Measurements from ENCODE around the gene DPM3. TPM values are rescaled to one million over a fixed set of nuclear protein-coding genes. Genes with fewer than 3 reads are reported as not detected.

Gene DPM3
- total and polyA plus RNA-seq, 2 of the 13 experiments (the other 11 are each of a cell fraction or from before 2014, with no cell fraction given): 23.2 to 53.4 TPM

DNA sequence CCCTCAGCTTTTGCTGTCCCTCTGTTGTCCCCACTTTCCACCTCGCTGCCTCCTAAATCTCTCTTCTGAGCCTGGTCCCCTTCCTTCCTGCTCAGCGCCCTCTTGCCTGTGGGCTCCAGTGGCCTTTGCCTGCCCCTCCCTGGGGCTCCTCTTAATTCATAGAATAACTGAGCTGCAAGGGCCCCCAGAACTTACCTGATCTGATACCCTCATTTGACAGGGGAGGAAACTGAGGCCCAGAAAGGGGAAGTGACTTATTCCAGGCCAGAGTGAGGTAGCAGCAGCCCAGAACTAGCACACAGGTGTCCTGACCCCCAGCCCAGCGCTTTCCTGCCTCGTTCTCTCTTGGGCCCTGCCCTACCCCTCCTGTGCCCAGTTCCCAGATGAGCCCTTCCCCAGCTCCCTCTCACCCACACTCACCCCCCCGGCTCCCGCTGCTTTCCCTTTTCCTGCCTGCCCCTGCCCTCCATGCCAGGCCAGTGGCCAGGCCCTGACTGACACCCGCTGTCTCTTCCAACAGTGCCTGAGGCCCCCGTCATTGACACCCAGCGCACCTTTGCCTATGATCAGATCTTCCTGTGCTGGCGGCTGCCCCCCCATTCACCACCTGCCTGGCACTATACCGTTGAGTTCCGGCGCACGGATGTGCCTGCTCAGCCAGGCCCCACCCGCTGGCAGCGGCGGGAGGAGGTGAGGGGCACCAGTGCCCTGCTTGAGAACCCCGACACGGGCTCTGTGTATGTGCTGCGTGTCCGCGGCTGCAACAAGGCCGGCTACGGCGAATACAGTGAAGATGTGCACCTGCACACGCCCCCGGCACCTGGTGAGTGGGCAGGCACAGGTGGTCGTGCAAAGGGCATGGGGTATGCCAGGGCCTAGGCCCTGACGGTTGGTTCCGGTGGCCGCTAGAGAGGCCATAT lies 39.0 kb upstream of the DPM3 start (continued):
- TF ChIP-seq GLI4 (CRISPR knock-in tag; IDR thresholded peaks at IDR 0.05; ENCODE audit: borderline replicate concordance) (no peak), ZNF891 (CRISPR knock-in tag; IDR thresholded peaks at IDR 0.05) (no peak), ZNF609 (CRISPR knock-in tag; IDR thresholded peaks at IDR 0.05; ENCODE audit: borderline replicate concordance) (0 out of 2 replicates have a peak, but pooled peaks have one; percentile 4), MAZ (IDR thresholded peaks at IDR 0.05; ENCODE audit: borderline replicate concordance, low read depth, low read length) (no peak), MAZ (CRISPR knock-in tag; IDR thresholded peaks at IDR 0.05; ENCODE audit: low read depth) (0 out of 2 replicates have a peak, but pooled peaks have one; percentile 1), SSRP1 (CRISPR knock-in tag; IDR thresholded peaks at IDR 0.05) (no peak), HDAC1 (CRISPR knock-in tag; IDR thresholded peaks at IDR 0.05) (0 out of 2 replicates have a peak, but pooled peaks have one; percentile 19), YEATS2 (CRISPR knock-in tag; IDR thresholded peaks at IDR 0.05; ENCODE audit: borderline replicate concordance) (no peak), SMARCC2 (IDR thresholded peaks at IDR 0.05) (no peak), ZNF225 (CRISPR knock-in tag; IDR thresholded peaks at IDR 0.05) (0 out of 2 replicates have a peak, but pooled peaks have one; percentile 3), ZSCAN9 (CRISPR knock-in tag; IDR thresholded peaks at IDR 0.05; ENCODE audit: borderline replicate concordance) (no peak), XRCC5 (optimal IDR thresholded peaks at IDR 0.05; ENCODE audit: low read length) (no peak), ARNT (IDR thresholded peaks at IDR 0.05) (no peak), ZNF484 (CRISPR knock-in tag; IDR thresholded peaks at IDR 0.05; ENCODE audit: borderline replicate concordance, low read depth) (no peak), RFX3 (CRISPR knock-in tag; IDR thresholded peaks at IDR 0.05) (no peak), ZNF691 (CRISPR knock-in tag; IDR thresholded peaks at IDR 0.05; ENCODE audit: borderline replicate concordance, low read depth) (no peak), PLRG1 (conservative IDR thresholded peaks at IDR 0.05) (no peak)
- TF ChIP-seq, protein P1, sequence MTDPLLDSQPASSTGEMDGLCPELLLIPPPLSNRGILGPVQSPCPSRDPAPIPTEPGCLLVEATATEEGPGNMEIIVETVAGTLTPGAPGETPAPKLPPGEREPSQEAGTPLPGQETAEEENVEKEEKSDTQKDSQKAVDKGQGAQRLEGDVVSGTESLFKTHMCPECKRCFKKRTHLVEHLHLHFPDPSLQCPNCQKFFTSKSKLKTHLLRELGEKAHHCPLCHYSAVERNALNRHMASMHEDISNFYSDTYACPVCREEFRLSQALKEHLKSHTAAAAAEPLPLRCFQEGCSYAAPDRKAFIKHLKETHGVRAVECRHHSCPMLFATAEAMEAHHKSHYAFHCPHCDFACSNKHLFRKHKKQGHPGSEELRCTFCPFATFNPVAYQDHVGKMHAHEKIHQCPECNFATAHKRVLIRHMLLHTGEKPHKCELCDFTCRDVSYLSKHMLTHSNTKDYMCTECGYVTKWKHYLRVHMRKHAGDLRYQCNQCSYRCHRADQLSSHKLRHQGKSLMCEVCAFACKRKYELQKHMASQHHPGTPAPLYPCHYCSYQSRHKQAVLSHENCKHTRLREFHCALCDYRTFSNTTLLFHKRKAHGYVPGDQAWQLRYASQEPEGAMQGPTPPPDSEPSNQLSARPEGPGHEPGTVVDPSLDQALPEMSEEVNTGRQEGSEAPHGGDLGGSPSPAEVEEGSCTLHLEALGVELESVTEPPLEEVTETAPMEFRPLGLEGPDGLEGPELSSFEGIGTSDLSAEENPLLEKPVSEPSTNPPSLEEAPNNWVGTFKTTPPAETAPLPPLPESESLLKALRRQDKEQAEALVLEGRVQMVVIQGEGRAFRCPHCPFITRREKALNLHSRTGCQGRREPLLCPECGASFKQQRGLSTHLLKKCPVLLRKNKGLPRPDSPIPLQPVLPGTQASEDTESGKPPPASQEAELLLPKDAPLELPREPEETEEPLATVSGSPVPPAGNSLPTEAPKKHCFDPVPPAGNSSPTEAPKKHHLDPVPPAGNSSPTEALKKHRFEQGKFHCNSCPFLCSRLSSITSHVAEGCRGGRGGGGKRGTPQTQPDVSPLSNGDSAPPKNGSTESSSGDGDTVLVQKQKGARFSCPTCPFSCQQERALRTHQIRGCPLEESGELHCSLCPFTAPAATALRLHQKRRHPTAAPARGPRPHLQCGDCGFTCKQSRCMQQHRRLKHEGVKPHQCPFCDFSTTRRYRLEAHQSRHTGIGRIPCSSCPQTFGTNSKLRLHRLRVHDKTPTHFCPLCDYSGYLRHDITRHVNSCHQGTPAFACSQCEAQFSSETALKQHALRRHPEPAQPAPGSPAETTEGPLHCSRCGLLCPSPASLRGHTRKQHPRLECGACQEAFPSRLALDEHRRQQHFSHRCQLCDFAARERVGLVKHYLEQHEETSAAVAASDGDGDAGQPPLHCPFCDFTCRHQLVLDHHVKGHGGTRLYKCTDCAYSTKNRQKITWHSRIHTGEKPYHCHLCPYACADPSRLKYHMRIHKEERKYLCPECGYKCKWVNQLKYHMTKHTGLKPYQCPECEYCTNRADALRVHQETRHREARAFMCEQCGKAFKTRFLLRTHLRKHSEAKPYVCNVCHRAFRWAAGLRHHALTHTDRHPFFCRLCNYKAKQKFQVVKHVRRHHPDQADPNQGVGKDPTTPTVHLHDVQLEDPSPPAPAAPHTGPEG (CRISPR knock-in tag; IDR thresholded peaks at IDR 0.05): no peak
